ENCODE data around the gene CNNM4.
A peak's percentile ranks its signal among the peaks of the same experiment; 100 is the strongest.
"Not testable (repeated sequence)": the region's sequence is repeated elsewhere in the genome, so short reads cannot be mapped to it uniquely, and the experiment has no call there.

CNNM4 gene

DNA sequence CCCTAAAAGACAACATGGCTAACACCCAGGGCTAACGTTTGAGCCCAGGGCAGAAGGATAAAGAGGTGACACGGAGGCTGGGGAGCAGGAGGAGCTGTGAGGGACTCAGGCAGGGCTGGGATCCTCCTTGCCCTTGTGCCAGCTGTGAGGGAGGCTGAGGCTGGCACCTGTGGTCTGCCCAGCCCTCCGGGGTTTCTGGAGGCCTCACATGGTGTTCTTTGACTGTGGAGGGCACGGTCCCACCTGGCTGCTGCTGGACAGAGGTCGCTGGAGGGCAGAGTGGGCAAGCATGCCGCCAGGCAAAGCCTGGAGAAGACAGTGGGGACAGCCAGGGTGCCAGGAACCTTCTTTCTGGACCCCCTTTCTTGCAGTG is 28.5 kb downstream of the CNNM4 start:
- in situ Hi-C loops (cut with MboI; ENCODE audit: low sequenced_read_pairs): no loop called here
- Histone ChIP-seq H3K27me3 (ENCODE audit: low read depth) (no peaks in the 10 kb centered on the region), H3K9me3 (no peaks in the 10 kb centered on the region), H3K36me3 (replicated peaks) (no peaks in the 10 kb centered on the region), H3K4me3 (no peak overlapping the region), H3K4me1 (no peaks in the 10 kb centered on the region)
- no peak for DNase-seq (ENCODE audit: low spot score in 2 of 2)

DNA sequence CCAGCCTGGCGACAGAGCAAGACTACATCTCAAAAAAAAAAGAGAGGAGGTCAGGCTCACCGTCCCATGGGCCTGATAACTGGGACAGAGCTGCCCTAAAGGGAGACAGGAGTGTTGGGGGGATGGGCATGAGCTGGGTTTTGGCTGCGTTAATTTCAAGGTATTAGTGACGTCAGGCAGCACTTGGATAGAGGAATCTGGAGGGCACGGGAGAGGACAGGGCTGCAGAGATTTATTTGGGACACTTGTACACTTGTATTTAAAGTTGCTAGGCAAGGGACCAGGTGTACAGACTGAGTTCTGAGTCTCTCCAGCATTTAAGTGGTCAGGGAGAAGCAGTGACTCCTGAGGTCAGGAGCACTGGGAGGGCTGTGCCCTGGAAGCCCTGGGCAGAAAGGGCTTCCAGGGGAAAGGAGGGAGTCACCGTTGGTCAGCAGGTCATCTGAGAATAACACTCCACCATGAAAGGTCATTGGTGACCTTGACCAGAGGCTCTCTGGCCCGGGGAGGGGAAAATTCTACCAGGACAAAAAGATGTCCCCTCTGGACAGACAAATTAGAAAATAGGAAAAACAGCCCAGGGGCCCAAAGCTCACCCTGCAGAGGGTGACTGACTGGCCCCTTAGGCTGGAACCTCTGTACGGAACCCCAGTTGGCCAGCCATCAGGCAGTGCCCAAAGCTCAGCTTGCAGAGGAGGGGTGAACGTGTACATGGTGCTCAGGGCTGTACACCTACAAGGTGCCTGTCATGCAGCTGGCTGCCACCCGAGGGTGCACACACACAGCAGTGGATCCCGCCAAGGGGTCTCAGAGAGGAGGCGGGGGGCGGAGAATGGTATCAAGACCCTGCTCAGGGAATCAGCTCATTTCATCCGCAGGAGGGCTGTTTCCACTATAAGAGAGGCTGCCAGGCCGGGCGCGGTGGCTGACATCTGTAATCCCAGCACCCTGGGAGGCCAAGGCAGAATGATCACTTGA is 32.4 kb downstream of the CNNM4 start:
- Histone ChIP-seq H3K36me3 (replicated peaks) (no peaks in the 10 kb centered on the region; the same call in 1 of the 2 replicates), H3K4me3 (no peak overlapping the region), H3K9me3 (no peaks in the 10 kb centered on the region), H3K4me1 (no peaks in the 10 kb centered on the region), H3K27me3 (ENCODE audit: low read depth) (no peaks in the 10 kb centered on the region)
- in situ Hi-C loops (cut with MboI; ENCODE audit: low sequenced_read_pairs): no loop called here
- DNase-seq (ENCODE audit: low spot score in 2 of 2): no peak

DNA sequence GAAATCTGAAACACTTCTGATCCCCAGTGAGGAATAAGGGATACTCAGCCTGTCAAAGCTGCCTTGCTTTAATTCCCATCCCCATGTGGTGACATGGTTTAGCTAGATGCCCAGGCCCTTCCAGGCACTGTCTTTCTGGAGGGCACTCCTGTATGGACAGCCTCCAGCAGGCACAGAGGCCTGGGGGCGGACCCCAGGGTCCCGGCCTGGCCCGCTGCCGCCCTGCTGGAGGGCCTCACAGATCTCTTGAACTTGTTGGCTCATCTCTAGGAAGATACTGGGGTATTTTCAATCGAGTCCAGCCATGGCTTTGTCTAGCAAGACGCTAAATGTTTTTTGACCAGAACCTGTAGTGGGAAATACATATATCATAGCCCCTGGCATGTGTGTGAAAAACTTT is 34.4 kb downstream of the CNNM4 start:
- Histone ChIP-seq H3K27me3 (ENCODE audit: low read depth) (no peaks in the 10 kb centered on the region), H3K4me3 (no peak overlapping the region), H3K4me1 (no peaks in the 10 kb centered on the region), H3K9me3 (no peaks in the 10 kb centered on the region), H3K36me3 (replicated peaks) (peaks cover 8% of the 10 kb centered on the region)
- no peak for DNase-seq (ENCODE audit: low spot score in 2 of 2)
- in situ Hi-C loops (cut with MboI; ENCODE audit: low sequenced_read_pairs): no loop called here

DNA sequence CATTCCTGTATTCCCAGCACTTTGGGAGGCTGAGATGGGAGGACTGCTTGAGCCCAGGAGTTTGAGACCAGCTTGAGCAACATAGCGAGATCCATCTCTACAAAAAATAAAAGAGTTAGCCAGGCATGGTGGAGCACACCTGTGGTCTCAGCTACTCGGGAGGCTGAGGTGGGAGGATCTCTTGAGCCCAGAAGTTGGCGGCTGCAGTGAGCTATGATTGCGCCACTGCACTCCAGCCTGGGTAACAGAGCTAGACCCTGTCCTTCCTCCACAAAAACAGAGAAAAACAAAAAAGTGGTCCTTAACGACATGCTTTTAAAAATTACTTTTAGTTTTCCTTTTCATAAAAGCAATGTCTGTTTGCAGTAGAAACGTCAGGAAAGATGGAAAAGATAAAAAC is 35.8 kb downstream of the CNNM4 start:
- in situ Hi-C loops (cut with MboI; ENCODE audit: low sequenced_read_pairs); H3K9me3 ChIP-seq; H3K4me1 ChIP-seq; H3K27me3 ChIP-seq (ENCODE audit: low read depth); DNase-seq (ENCODE audit: low spot score in 2 of 2); H3K4me3 ChIP-seq: not testable (repeated sequence)
- peaks cover 15% of the 10 kb centered on the region for H3K36me3 ChIP-seq (replicated peaks)

DNA sequence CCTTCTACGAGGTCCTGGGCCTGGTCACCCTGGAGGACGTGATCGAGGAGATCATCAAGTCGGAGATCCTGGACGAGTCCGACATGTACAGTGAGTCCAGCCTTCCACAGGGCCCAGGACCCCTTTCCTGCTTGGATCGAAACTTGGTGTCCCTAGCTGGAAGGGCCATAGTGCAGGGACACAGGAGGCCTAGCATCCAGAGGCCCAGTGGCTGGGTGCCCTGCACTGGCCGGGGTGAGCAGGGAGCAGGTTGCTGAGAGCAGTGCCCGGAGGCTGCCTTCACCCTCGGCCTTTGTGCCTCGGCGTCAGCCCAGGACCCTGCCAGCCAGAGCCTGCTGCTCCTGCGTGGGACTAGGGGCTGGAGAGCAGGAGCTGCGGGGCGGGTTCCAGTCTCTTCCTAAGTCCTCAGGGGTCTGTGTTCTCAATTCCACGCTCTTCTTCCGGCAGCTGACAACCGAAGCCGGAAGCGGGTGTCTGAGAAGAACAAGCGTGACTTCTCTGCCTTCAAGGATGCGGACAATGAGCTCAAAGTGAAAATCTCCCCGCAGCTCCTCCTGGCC is 36.4 kb downstream of the CNNM4 start:
- H3K9me3 ChIP-seq: no peaks in the 10 kb centered on the region
- in situ Hi-C loops (cut with MboI; ENCODE audit: low sequenced_read_pairs): no loop called here
- H3K4me1 ChIP-seq: no peaks in the 10 kb centered on the region
- no peak for DNase-seq (ENCODE audit: low spot score in 2 of 2)
- H3K4me3 ChIP-seq: no peak overlapping the region
- H3K36me3 ChIP-seq (replicated peaks): peaks cover 22% of the 10 kb centered on the region
- no peaks in the 10 kb centered on the region for H3K27me3 ChIP-seq (ENCODE audit: low read depth)

DNA sequence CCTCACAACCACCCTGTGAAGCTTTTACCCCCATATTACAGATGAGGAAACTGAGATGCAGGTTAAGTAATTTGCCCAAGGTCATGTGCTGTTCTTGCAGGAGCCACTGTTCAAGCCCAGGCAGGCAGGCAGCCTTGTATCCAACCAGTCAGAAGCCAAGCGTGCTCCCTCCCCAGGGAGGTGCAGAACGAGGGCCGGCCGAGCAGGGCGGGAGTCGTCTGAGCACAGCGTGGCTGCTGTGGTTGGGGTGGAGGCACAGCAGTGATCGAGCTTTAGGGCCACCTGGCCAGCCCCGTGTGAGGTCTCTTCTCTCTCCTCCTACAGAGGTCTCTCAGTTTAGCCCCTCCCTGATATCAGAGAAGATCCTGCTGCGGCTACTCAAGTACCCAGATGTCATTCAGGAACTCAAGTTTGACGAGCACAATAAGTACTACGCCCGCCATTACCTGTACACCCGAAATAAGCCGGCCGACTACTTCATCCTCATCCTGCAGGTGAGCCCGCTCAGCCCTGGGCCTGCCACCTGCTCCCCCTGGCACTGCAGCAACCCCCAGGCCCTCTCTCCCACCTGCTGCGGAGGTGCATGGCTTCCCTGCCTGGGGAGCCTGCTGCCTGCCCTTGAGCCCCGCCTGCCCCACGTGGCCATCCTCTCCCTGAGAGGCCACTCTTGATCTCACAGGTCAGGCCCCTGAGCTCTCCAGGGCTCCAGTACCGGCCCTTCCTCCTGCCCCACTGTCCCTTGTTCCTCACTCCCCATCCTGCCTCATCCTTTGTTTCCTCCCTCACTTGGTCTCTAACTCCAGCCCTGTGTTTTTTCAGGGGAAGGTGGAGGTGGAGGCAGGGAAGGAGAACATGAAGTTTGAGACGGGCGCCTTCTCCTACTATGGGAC is 38.3 kb downstream of the CNNM4 start:
- H3K4me1 ChIP-seq: no peaks in the 10 kb centered on the region
- DNase-seq (ENCODE audit: low spot score in 2 of 2): no peak
- no peaks in the 10 kb centered on the region for H3K27me3 ChIP-seq (ENCODE audit: low read depth)
- no peak overlapping the region for H3K4me3 ChIP-seq
- in situ Hi-C loops (cut with MboI; ENCODE audit: low sequenced_read_pairs): no loop called here
- no peaks in the 10 kb centered on the region for H3K9me3 ChIP-seq
- peaks cover 24% of the 10 kb centered on the region for H3K36me3 ChIP-seq (replicated peaks)

DNA sequence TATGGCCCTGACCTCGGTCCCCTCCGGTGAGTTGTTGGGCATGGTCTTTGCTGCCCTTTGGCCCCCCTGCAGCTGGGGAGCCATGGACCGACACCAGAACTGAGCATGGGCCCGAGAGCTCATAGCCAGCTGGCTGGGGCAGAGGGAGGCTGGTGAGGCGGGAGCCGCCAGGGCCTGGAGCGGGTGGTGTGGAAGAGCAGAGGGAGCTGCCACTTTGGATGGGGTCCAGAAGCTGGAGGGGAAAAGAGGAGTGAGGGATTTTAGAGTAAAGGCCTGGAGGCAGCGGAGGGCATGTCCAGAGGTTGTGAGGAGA is 38.9 kb downstream of the CNNM4 start:
- in situ Hi-C loops (cut with MboI; ENCODE audit: low sequenced_read_pairs): no loop called here

DNA sequence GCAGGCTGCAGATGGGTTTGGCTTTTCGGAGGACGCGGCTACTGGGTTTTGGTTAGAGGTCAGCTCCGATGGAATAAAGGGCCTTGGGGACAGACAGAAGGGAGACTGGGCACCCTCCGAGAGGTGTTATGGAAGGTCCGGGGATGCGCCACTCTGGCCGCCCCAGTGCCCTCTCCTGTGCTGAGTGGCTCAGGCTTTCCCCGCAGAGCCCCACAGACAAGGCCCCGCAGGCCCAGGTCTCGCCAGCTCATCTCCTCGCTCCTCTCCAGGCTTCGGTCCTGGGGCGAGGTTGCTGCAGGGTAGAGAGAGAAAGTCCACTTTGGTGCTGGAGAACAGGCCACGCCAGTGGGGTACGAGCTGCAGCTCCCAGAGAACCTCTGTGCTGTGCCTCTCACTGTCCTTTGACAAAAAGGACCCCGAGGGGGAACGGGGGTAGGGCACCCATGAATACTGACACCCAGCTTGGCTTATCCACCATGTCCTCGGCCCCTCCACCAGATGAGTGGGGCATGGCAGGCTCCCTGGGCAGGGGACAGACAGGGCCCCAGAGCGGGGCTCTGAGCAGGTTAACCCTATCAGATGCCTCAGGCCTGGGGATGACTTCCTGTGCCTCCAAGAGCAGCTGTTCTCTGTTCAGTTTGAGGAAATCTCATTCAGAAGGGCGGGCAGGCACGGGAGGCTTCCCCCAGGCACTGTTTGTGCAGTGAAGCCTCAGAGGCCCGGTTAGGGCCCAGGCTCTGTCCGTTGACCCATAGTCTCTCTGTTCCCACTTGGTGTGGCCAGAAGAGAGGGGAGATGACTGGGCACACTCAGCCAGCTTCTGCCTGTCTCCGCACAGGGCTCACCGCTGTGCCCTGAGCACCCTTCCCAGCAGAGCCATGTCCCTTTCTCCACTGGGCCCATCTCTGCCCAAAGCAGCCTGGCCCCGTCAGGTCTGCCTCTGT is 39.6 kb downstream of the CNNM4 start:
- Histone ChIP-seq H3K36me3 (replicated peaks) (peaks cover 24% of the 10 kb centered on the region), H3K4me3 (no peak overlapping the region), H3K9me3 (no peaks in the 10 kb centered on the region), H3K27me3 (ENCODE audit: low read depth) (no peaks in the 10 kb centered on the region), H3K4me1 (no peaks in the 10 kb centered on the region)
- in situ Hi-C loops (cut with MboI; ENCODE audit: low sequenced_read_pairs): no loop called here
- no peak for DNase-seq (ENCODE audit: low spot score in 2 of 2)

More for the DNA sequence above, 38.9 kb downstream of the CNNM4 start:
- no peak for DNase-seq (ENCODE audit: low spot score in 2 of 2)
- Histone ChIP-seq H3K27me3 (ENCODE audit: low read depth) (no peaks in the 10 kb centered on the region), H3K4me3 (no peak overlapping the region), H3K4me1 (no peaks in the 10 kb centered on the region), H3K9me3 (no peaks in the 10 kb centered on the region), H3K36me3 (replicated peaks) (peaks cover 24% of the 10 kb centered on the region)

DNA sequence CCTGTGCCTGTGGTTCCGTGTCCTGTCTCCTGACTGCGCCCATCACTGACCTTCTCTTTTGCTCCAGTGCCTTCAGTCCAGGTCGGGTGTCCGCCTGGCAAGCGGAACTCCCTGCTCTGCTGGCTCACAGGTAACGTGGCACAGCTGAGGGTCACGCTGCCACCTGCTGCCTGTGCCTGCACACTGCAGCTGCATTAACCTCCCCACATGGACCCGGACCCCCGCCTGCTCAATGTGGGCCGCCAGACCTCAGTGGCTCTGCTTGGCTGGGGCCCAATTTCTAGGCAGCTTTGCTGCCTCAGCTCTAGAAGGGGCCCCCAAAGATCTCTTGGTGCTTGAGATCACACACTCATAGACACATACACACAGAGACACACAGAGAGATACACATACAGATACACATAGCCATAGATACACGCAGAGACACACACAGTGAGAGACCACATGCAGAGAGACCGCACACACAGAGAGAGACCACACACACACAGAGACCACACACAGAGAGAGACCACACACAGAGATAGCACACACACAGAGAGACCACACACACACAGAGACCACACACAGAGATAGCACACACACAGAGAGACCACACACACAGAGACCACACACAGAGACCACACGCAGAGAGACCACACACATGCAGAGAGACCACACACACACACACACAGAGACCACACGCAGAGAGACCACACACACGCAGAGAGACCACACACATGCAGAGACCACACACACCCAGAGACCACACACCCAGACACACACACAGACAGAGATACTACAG is 40.5 kb downstream of the CNNM4 start:
- in situ Hi-C loops (cut with MboI; ENCODE audit: low sequenced_read_pairs): no loop called here
- peaks cover 24% of the 10 kb centered on the region for H3K36me3 ChIP-seq (replicated peaks)
- H3K27me3 ChIP-seq (ENCODE audit: low read depth): no peaks in the 10 kb centered on the region
- DNase-seq (ENCODE audit: low spot score in 2 of 2): peak; percentile 12 to 73
- no peak overlapping the region for H3K4me3 ChIP-seq
- no peaks in the 10 kb centered on the region for H3K9me3 ChIP-seq
- H3K4me1 ChIP-seq: no peaks in the 10 kb centered on the region

DNA sequence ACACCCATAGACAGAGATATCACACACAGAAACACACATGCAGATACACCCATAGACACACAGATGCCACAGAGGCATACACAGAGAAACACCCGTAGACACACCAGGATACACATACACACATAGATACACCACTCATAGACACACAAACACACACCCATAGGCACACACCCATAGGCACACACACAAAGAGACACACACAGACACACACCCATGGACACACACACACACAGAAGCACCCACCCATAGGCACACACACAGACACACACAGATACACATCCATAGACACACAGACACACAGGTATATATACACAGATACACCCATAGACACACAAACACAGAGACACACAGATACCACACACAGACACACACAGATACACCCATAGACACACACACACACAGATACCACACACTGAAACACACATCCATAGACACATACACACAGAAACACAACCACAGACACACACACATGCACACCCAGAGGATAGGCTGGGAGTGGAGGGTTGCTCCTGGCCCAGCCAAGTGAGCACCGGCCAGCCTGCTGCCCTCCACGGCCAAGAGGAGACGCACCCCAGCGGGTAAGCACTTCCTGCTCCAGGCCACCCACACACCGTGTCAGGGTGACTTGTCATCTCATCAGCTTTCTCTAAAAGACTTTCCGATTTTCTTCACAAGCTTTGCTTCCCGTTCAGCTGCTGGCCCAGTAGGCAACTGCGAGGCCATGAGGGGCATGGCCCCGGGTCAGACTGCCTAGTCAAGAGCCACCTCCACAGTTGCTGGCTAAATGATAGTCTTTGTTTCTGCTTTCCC is 41.3 kb downstream of the CNNM4 start:
- Histone ChIP-seq H3K4me1 (no peaks in the 10 kb centered on the region), H3K27me3 (ENCODE audit: low read depth) (no peaks in the 10 kb centered on the region), H3K4me3 (no peak overlapping the region), H3K9me3 (no peaks in the 10 kb centered on the region), H3K36me3 (replicated peaks) (peaks cover 24% of the 10 kb centered on the region)
- in situ Hi-C loops (cut with MboI; ENCODE audit: low sequenced_read_pairs): no loop called here
- DNase-seq (ENCODE audit: low spot score in 2 of 2): no peak

DNA sequence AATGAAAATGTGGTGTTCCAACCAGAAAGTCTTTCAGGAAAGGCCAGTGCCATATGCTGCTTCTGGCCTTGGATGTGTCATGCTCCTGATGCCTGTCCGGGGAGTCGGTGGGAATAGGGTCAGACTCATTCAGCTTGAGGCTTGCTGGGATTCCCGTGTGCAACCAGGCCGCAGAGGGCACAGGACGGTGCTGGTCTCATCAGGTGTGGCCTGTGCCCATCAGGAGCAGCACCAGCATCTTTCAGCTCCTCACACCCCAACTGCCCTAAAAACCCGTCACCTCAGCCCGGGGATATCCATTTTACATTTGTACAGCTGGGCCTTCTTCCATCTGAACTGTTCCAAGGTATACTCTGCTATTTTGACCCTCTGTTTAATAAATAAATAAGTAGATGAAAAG is 42.0 kb downstream of the CNNM4 start:
- Histone ChIP-seq H3K4me3 (no peak overlapping the region), H3K27me3 (ENCODE audit: low read depth) (no peaks in the 10 kb centered on the region), H3K36me3 (replicated peaks) (peaks cover 24% of the 10 kb centered on the region), H3K4me1 (no peaks in the 10 kb centered on the region), H3K9me3 (no peaks in the 10 kb centered on the region)
- no peak for DNase-seq (ENCODE audit: low spot score in 2 of 2)
- in situ Hi-C loops (cut with MboI; ENCODE audit: low sequenced_read_pairs): no loop called here

DNA sequence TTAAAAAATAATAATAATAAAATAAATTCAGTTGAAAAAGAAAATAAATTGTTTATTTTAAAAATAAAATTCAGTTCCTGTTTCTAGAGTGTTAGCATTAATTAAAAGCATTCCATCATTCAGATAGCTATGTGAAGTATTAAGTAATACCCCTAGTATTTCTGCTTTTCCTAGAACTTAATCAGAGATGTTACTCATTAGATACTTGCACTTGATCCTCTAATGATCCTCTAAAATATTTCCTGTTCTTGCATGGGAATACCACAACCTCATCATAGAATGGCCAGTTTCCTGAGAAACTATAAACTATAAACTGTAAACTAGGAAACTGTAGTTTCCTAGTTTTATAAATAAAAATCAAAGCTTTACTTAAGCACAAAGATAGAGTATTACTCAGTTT is 44.3 kb downstream of the CNNM4 start:
- Histone ChIP-seq H3K9me3 (no peaks in the 10 kb centered on the region), H3K4me3 (no peak overlapping the region), H3K36me3 (replicated peaks) (peaks cover 20% of the 10 kb centered on the region), H3K27me3 (ENCODE audit: low read depth) (no peaks in the 10 kb centered on the region), H3K4me1 (no peaks in the 10 kb centered on the region)
- in situ Hi-C loops (cut with MboI; ENCODE audit: low sequenced_read_pairs): no loop called here
- no peak for DNase-seq (ENCODE audit: low spot score in 2 of 2)
